Liver (tissue), 9 donors: ENCODE results near the gene WWC2. TPM values are rescaled to one million over a fixed set of nuclear protein-coding genes. Genes with fewer than 3 reads are reported as not detected.

ENCODE experiments used
- DNase-seq: peaks from one replicate; pipeline ENCODE4 v3.0.0-alpha.2; 2017; ENCODE audit warnings: low spot score
- H3K27ac ChIP-seq, 2 donors: one replicate each; pipeline ENCODE4 v1.7.0; 2013; ENCODE audit warnings: inconsistent platforms in 2 of 2, low read length in 2 of 2, control low read depth in 1 of 2, low read depth in 1 of 2, mild to moderate bottlenecking in 1 of 2
- H3K27me3 ChIP-seq, 4 donors: one replicate each; pipeline versions ENCODE4 v1.6.1 to v1.7.0; 2013; ENCODE audit warnings: low read length in 3 of 4, inconsistent platforms in 1 of 4, mild to moderate bottlenecking in 1 of 4, moderate library complexity in 1 of 4; ENCODE audit not compliant: control insufficient read depth in 4 of 4, insufficient read depth in 4 of 4
- H3K36me3 ChIP-seq, 4 donors: one replicate each; pipeline versions ENCODE4 v1.6.1 to v1.7.0; 2013; ENCODE audit warnings: low read length in 3 of 4, mild to moderate bottlenecking in 3 of 4, low read depth in 1 of 4, moderate library complexity in 1 of 4; ENCODE audit not compliant: control insufficient read depth in 4 of 4, insufficient read depth in 3 of 4
- H3K4me1 ChIP-seq, 4 donors: one replicate each; pipeline versions ENCODE4 v1.6.1 to v1.7.0; 2013; ENCODE audit warnings: low read length in 3 of 4, mild to moderate bottlenecking in 3 of 4, moderate library complexity in 1 of 4; ENCODE audit not compliant: control insufficient read depth in 4 of 4, insufficient read depth in 4 of 4
- H3K4me3 ChIP-seq, 3 donors: one replicate each; pipeline versions ENCODE4 v1.6.1 to v1.7.0; 2013; ENCODE audit warnings: low read length in 3 of 3, control low read depth in 1 of 3, low read depth in 1 of 3, mild to moderate bottlenecking in 1 of 3
- H3K9ac ChIP-seq, 2 donors: one replicate each; pipeline ENCODE4 v1.7.0; 2013; ENCODE audit warnings: low read length in 2 of 2, mild to moderate bottlenecking in 2 of 2, moderate library complexity in 2 of 2, control low read depth in 1 of 2, low read depth in 1 of 2
- H3K9me3 ChIP-seq, 4 donors: one replicate each; pipeline versions ENCODE4 v1.6.1 to v1.7.0; 2013; ENCODE audit warnings: low read length in 3 of 4; ENCODE audit not compliant: control insufficient read depth in 4 of 4
- EGR1 ChIP-seq, 2 donors: IDR thresholded peaks; 2 replicates each; pipeline ENCODE4 v1.6.1; 2016 to 2018; ENCODE audit warnings: antibody characterized with exemption in 2 of 2, low read depth in 2 of 2
- FOXA1 ChIP-seq: IDR thresholded peaks from 2 replicates; pipeline ENCODE4 v1.6.1; 2016; ENCODE audit warnings: antibody characterized with exemption
- FOXA2 ChIP-seq: IDR thresholded peaks from 2 replicates; pipeline ENCODE4 v1.6.1; 2016; ENCODE audit warnings: antibody characterized with exemption
- GABPA ChIP-seq, 2 donors: IDR thresholded peaks in 1 of 2; conservative IDR thresholded peaks in 1 of 2; 2 replicates each; pipeline ENCODE4 v1.6.1; 2016; ENCODE audit warnings: antibody characterized with exemption in 2 of 2, mild to moderate bottlenecking in 1 of 2, moderate library complexity in 1 of 2
- HNF4A ChIP-seq, 2 donors: conservative IDR thresholded peaks; 2 replicates each; pipeline ENCODE4 v1.6.1; 2016; ENCODE audit warnings: antibody characterized with exemption in 2 of 2, mild to moderate bottlenecking in 2 of 2
- HNF4G ChIP-seq: IDR thresholded peaks from 2 replicates; pipeline ENCODE4 v1.6.1; 2016; ENCODE audit warnings: antibody characterized with exemption
- JUND ChIP-seq, 2 donors: IDR thresholded peaks; 2 replicates each; pipeline ENCODE4 v1.6.1; 2016; ENCODE audit warnings: antibody characterized with exemption in 2 of 2
- RAD21 ChIP-seq, 2 donors: IDR thresholded peaks; 2 replicates each; pipeline ENCODE4 v1.6.1; 2016; ENCODE audit warnings: antibody characterized with exemption in 2 of 2, mild to moderate bottlenecking in 2 of 2
- RXRA ChIP-seq, 2 donors: IDR thresholded peaks; 2 replicates each; pipeline ENCODE4 v1.6.1; 2017 to 2018; ENCODE audit warnings: antibody characterized with exemption in 2 of 2, mild to moderate bottlenecking in 1 of 2
- TAF1 ChIP-seq: conservative IDR thresholded peaks from 2 replicates; pipeline ENCODE4 v1.6.1; 2016; ENCODE audit warnings: antibody characterized with exemption, mild to moderate bottlenecking
- YY1 ChIP-seq: IDR thresholded peaks from 2 replicates; pipeline ENCODE4 v1.6.1; 2016; ENCODE audit warnings: antibody characterized with exemption, mild to moderate bottlenecking
- WGBS: extraction: QIAGEN DNeasy Blood & Tissue Kit; methylation state at CpG from one replicate; pipeline ENCODE4 v1.1.7; 2013; 5-methylcytosine and 5-hydroxymethylcytosine counted together
- polyA plus RNA-seq, 2 donors: library from polyadenylated mRNA; stranded (reverse) in 1 of 2; unstranded in 1 of 2; fragments of 200-250 nt in 1 of 2; fragments of >200 nt in 1 of 2; fragmentation: Nextera tagmentation in 1 of 2; extraction: Ambion mirVana in 1 of 2; gene quantifications; one replicate each; pipeline versions ENCODE4 v1.2.1 to v1.2.3, GENCODE V29; 2013 to 2015
- total RNA-seq, 2 donors: library from RNA; depleted of rRNA; stranded (reverse); fragments of >200 nt; gene quantifications; one replicate each; pipeline ENCODE4 v1.2.3, GENCODE V29; 2014
- TF ChIP-seq, protein P1 (sequence below): IDR thresholded peaks from 2 replicates; pipeline ENCODE4 v1.6.1; 2016; ENCODE audit warnings: antibody characterized with exemption
- TF ChIP-seq, protein P2 (sequence below): fragments of 150-350 bp; IDR thresholded peaks from 2 replicates; pipeline ENCODE4 v1.5.1; 2017; ENCODE audit warnings: improper control_type of control experiment, low read depth, low read length; ENCODE audit not compliant: missing input control
- TF ChIP-seq, protein P3 (sequence below): IDR thresholded peaks from 2 replicates; pipeline ENCODE4 v1.6.1; 2016; ENCODE audit warnings: antibody characterized with exemption, mild to moderate bottlenecking
- donor health status: healthy.
- donor health status: healthy.
- donor health status: healthy.
- donor health status: healthy.
- donor health status: healthy.

Gene WWC2
- total and polyA plus RNA-seq, 4 donors, result 8.6 to 60.1 (median 13.3) TPM

DNA sequence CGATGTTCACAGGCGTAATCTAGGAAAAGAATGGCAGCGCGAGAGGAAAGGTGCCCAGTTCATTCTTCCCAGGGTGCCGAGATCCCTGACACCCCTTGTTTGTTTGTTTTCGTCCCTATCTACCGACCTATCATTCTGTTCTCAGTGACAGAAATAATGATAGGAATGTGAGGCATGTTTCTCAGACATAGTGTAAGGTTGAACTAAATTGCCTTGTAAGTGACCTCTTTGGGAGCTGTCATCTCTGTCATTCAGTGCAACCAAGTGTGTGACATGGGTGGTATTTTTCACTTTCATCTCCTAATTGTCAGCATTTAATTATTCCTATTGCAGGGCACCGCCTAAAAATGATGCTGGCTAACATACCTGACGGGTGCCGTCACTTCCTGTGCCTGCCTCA is 196.7 kb downstream of the WWC2 start:
- TF ChIP-seq, protein P1, sequence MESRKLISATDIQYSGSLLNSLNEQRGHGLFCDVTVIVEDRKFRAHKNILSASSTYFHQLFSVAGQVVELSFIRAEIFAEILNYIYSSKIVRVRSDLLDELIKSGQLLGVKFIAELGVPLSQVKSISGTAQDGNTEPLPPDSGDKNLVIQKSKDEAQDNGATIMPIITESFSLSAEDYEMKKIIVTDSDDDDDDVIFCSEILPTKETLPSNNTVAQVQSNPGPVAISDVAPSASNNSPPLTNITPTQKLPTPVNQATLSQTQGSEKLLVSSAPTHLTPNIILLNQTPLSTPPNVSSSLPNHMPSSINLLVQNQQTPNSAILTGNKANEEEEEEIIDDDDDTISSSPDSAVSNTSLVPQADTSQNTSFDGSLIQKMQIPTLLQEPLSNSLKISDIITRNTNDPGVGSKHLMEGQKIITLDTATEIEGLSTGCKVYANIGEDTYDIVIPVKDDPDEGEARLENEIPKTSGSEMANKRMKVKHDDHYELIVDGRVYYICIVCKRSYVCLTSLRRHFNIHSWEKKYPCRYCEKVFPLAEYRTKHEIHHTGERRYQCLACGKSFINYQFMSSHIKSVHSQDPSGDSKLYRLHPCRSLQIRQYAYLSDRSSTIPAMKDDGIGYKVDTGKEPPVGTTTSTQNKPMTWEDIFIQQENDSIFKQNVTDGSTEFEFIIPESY, result no peak
- 94% methylated on average over 10 of the region's 10 CpGs for WGBS
- Histone ChIP-seq H3K27me3 (no peaks in the 10 kb centered on the region), H3K9ac (no peak overlapping the region), H3K36me3 (peaks cover 8 to 42% (median 27%) of the 10 kb centered on the region in 4 donors), H3K9me3 (no peaks in the 10 kb centered on the region), H3K4me3 (no peak overlapping the region), H3K4me1 (no peaks in the 10 kb centered on the region), H3K27ac (no peak overlapping the region)
- no peak for DNase-seq

DNA sequence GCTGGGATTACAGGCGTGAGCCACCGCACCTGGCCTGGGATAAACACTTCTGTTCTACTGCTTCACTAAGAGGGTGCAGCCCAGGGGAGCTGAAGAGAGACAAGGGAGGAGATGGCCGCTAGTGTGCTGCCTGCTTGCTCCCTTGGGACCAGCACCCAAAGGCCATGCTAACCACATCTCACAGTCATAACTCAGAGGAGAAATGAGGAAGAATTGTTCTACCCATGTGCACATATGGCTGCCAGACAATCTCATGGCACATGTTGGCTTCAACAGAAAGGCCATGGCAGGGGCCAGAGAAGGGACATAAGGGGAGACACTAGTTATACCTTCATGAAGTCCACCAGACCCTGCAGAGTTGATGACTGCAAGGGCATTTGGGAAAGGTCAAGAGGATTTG is 198.6 kb downstream of the WWC2 start:
- H3K4me3 ChIP-seq, result no peak overlapping the region
- TF ChIP-seq HNF4A (conservative IDR thresholded peaks at IDR 0.05), result no peak
- TF ChIP-seq, protein P2, sequence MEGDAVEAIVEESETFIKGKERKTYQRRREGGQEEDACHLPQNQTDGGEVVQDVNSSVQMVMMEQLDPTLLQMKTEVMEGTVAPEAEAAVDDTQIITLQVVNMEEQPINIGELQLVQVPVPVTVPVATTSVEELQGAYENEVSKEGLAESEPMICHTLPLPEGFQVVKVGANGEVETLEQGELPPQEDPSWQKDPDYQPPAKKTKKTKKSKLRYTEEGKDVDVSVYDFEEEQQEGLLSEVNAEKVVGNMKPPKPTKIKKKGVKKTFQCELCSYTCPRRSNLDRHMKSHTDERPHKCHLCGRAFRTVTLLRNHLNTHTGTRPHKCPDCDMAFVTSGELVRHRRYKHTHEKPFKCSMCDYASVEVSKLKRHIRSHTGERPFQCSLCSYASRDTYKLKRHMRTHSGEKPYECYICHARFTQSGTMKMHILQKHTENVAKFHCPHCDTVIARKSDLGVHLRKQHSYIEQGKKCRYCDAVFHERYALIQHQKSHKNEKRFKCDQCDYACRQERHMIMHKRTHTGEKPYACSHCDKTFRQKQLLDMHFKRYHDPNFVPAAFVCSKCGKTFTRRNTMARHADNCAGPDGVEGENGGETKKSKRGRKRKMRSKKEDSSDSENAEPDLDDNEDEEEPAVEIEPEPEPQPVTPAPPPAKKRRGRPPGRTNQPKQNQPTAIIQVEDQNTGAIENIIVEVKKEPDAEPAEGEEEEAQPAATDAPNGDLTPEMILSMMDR, result no peak
- TF ChIP-seq HNF4G, result no peak
- TF ChIP-seq EGR1 (IDR thresholded peaks at IDR 0.05; ENCODE audit: low read depth in 2 of 2), result no peak
- TF ChIP-seq FOXA1, result no peak
- no peak for TF ChIP-seq RXRA (IDR thresholded peaks at IDR 0.05)
- no peak for TF ChIP-seq GABPA (IDR thresholded peaks at IDR 0.05 in 1 of 2, conservative IDR thresholded peaks at IDR 0.05 in 1 of 2)
- TF ChIP-seq, protein P3, sequence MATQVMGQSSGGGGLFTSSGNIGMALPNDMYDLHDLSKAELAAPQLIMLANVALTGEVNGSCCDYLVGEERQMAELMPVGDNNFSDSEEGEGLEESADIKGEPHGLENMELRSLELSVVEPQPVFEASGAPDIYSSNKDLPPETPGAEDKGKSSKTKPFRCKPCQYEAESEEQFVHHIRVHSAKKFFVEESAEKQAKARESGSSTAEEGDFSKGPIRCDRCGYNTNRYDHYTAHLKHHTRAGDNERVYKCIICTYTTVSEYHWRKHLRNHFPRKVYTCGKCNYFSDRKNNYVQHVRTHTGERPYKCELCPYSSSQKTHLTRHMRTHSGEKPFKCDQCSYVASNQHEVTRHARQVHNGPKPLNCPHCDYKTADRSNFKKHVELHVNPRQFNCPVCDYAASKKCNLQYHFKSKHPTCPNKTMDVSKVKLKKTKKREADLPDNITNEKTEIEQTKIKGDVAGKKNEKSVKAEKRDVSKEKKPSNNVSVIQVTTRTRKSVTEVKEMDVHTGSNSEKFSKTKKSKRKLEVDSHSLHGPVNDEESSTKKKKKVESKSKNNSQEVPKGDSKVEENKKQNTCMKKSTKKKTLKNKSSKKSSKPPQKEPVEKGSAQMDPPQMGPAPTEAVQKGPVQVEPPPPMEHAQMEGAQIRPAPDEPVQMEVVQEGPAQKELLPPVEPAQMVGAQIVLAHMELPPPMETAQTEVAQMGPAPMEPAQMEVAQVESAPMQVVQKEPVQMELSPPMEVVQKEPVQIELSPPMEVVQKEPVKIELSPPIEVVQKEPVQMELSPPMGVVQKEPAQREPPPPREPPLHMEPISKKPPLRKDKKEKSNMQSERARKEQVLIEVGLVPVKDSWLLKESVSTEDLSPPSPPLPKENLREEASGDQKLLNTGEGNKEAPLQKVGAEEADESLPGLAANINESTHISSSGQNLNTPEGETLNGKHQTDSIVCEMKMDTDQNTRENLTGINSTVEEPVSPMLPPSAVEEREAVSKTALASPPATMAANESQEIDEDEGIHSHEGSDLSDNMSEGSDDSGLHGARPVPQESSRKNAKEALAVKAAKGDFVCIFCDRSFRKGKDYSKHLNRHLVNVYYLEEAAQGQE, result no peak
- no peaks in the 10 kb centered on the region for H3K27me3 ChIP-seq
- no peak overlapping the region for H3K9ac ChIP-seq
- peaks cover 6 to 37% (median 26%) of the 10 kb centered on the region in 4 donors for H3K36me3 ChIP-seq
- 98% methylated on average over 3 of the region's 3 CpGs for WGBS
- no peaks in the 10 kb centered on the region for H3K4me1 ChIP-seq
- H3K27ac ChIP-seq, result no peak overlapping the region
- no peak for DNase-seq
- H3K9me3 ChIP-seq, result no peaks in the 10 kb centered on the region

DNA sequence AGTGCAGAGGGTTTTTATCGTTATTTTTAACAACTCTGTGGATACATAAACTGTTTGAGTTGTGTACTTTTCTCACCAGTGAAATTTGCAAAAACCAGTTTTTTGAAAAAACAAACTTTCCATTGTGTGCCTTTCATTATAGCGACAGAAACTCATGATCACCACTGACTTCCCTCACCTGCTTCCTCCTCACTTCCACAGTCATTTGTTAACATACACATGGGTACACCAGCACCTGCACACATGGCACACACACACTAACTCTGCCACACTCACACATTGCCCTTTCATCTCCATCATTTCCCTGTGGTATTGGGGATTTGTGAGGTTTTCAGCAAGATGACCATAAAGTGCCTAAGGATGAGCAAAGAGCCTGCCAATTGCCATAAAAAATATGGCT is 200.4 kb downstream of the WWC2 start:
- no peak for DNase-seq
- Histone ChIP-seq H3K4me3 (no peak overlapping the region), H3K36me3 (peaks cover 4 to 36% (median 24%) of the 10 kb centered on the region in 4 donors), H3K27me3 (no peaks in the 10 kb centered on the region), H3K9ac (no peak overlapping the region), H3K9me3 (no peaks in the 10 kb centered on the region), H3K27ac (no peak overlapping the region), H3K4me1 (no peaks in the 10 kb centered on the region)
- WGBS, result 89% methylated on average over 2 of the region's 2 CpGs
- no peak for TF ChIP-seq YY1
- no peak for TF ChIP-seq EGR1 (IDR thresholded peaks at IDR 0.05; ENCODE audit: low read depth in 2 of 2)
- TF ChIP-seq RAD21 (IDR thresholded peaks at IDR 0.05), result no peak
- no peak for TF ChIP-seq FOXA2
- TF ChIP-seq, protein P3, result no peak
- no peak for TF ChIP-seq TAF1
- no peak for TF ChIP-seq GABPA (IDR thresholded peaks at IDR 0.05 in 1 of 2, conservative IDR thresholded peaks at IDR 0.05 in 1 of 2)
- TF ChIP-seq JUND (IDR thresholded peaks at IDR 0.05), result no peak
- no peak for TF ChIP-seq FOXA1
- TF ChIP-seq, protein P2, result no peak
